ENCODE measurements around the gene SELPLG.

Gene SELPLG

DNA sequence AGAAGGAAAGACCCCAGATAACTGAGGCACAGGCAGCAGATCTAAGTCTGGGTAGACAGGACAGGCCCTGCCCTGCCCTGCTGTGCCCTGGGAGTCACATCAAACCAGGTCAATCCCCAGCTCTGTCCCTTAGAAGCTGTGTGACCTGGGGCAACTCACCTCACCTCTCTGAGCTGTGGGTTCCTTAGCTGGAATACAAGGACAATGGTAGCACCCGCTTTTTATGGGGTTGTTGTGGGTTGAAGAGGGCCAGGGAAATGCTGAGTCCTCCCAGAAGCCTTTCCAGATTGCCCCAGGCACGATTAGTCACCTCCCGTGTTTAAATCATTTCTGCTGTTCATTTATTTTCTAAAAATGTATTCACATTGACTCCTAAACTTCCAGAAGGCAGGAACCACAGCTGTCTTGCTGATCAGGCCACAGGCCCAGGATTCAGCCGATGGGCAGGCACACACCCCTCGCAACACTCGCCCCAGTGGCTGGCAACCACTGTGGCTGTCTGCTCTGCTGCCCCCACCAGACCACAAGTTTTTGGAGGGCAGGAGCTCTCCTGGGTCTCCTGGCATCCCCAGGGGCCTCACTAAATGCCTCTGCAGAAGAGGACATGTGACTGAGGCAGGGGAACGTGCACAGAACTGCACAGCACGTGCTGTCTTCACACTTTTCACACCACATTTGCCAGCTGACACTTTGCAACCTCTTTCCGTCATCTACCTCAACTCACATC lies 3.0 kb downstream of the SELPLG start:
- no peak overlapping the region for H3K4me3 ChIP-seq (ENCODE audit: low read depth, low read length)
- in situ Hi-C loops (cut with HindIII; ENCODE audit: low sequenced_read_pairs): no loop called here
- no peak for DNase-seq (ENCODE audit: low read depth, low spot score)
- TF ChIP-seq, protein P1, sequence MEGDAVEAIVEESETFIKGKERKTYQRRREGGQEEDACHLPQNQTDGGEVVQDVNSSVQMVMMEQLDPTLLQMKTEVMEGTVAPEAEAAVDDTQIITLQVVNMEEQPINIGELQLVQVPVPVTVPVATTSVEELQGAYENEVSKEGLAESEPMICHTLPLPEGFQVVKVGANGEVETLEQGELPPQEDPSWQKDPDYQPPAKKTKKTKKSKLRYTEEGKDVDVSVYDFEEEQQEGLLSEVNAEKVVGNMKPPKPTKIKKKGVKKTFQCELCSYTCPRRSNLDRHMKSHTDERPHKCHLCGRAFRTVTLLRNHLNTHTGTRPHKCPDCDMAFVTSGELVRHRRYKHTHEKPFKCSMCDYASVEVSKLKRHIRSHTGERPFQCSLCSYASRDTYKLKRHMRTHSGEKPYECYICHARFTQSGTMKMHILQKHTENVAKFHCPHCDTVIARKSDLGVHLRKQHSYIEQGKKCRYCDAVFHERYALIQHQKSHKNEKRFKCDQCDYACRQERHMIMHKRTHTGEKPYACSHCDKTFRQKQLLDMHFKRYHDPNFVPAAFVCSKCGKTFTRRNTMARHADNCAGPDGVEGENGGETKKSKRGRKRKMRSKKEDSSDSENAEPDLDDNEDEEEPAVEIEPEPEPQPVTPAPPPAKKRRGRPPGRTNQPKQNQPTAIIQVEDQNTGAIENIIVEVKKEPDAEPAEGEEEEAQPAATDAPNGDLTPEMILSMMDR (IDR thresholded peaks at IDR 0.05; ENCODE audit: low read depth, low read length): no peak

DNA sequence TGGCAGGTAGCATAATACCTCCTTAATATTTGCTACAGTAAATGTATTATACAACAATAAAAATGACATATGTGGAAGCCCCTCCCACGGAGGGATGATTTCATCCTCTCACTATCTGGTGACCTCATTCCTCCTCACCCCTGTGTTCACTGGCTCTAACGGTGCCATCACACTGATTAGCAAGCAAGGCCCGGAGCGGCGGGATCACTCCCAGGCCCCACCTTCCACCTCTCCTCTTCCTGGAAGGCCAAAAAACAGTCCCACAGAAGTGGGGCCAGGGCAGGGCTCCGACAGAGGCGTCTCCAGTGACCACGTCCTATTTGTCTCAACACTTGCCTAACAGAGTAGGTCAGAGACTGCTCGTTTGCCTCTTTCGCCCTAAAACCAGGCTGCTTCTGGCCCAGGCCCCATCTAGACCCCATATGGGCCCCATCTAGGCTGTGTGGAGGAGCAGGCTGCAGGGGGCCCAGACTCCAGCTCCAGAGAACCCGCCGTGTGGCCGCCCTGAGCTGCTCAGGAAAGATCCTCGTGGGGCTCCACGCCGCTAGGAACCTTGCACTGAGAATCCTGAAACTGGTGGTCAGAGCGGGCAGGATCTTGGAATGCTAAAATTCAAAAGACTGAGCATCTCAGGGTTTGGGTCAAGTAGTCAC lies 3.7 kb downstream of the SELPLG start:
- in situ Hi-C loops (cut with HindIII; ENCODE audit: low sequenced_read_pairs): no loop called here
- TF ChIP-seq, protein P1 (IDR thresholded peaks at IDR 0.05; ENCODE audit: low read depth, low read length): no peak
- DNase-seq (ENCODE audit: low read depth, low spot score): peak; percentile 75
- no peak overlapping the region for H3K4me3 ChIP-seq (ENCODE audit: low read depth, low read length)

DNA sequence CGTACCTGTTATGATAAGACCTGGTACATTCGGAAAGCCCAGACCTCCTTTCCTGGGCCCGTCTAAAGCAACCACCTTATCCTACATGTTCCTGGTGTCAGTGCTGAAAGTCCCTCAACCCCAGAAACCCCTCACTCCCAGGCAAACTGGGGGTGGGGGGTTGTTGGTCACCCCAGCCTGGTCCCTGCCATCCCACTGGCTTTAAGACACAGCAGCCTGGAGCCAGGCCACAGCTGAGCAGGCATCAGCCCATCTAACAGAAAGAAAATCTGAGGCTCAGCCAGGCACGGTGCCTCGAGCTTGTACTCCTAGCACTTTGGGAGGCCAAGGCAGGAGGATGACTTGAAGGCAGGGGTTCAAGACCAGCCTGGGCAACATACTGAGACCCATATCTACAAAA lies 4.5 kb downstream of the SELPLG start:
- in situ Hi-C loops (cut with HindIII; ENCODE audit: low sequenced_read_pairs): no loop called here
- TF ChIP-seq, protein P1 (IDR thresholded peaks at IDR 0.05; ENCODE audit: low read depth, low read length): no peak
- H3K4me3 ChIP-seq (ENCODE audit: low read depth, low read length): no peak overlapping the region
- DNase-seq (ENCODE audit: low read depth, low spot score): no peak

DNA sequence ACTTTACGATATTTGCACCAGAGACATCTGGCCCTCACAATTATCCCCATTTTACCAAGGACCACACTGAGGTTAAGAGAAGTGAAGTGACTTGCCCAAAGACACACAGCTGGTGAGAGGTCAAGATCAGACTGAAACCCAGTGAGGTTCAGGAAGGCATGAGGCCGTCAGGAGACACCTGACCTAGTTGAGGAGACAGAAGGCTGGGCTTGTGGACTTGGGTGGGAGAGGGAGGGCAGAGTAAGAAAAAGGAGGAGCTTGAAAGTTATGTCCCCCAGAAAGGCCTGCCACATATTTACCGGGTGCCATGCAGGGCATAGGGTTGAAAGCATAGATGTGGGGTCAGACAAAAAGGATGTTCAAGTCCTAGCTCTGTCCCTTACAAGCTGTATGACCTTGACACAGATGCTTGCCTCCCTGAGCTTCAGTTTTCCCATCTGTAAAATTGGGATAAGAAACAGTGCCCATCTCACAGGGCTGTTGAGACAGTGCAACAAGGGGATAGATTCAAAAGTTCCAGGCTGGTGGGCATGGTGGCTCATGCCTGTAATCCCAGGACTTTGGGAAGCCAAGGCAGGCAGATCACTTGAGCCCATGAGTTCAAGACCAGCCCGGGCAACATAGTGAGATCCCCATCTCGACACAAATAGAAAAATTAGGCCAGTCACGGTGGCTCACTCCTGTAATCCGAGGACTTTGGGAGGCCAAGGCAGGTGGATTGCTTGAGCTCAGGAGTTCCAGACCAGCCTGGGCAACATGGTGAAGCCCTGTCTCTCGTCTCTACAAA lies 6.4 kb downstream of the SELPLG start:
- TF ChIP-seq, protein P1 (IDR thresholded peaks at IDR 0.05; ENCODE audit: low read depth, low read length): no peak
- no peak overlapping the region for H3K4me3 ChIP-seq (ENCODE audit: low read depth, low read length)
- in situ Hi-C loops (cut with HindIII; ENCODE audit: low sequenced_read_pairs): no loop called here
- DNase-seq (ENCODE audit: low read depth, low spot score): no peak

DNA sequence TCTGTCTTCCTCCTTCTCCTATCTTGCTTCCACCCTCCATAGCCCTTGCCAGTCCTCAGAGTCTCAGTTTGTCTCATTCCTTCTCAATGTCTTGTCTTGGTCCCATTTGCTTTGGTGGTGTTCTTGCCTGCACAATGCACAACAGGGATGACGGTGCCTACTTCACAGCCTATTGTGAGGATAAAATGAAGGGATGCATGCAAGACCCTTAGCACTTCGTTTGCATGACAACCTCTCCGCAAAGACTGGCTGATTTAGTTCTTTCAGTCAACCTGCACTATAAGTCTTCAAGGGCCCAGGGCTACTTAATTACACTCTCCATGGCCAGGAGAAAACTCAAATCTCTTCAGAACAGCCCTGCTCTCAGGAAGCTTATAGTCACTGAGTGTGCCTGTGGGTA lies 8.5 kb downstream of the SELPLG start:
- DNase-seq (ENCODE audit: low read depth, low spot score): no peak
- in situ Hi-C loops (cut with HindIII; ENCODE audit: low sequenced_read_pairs): no loop called here
- TF ChIP-seq, protein P1 (IDR thresholded peaks at IDR 0.05; ENCODE audit: low read depth, low read length): no peak
- H3K4me3 ChIP-seq (ENCODE audit: low read depth, low read length): no peak overlapping the region

DNA sequence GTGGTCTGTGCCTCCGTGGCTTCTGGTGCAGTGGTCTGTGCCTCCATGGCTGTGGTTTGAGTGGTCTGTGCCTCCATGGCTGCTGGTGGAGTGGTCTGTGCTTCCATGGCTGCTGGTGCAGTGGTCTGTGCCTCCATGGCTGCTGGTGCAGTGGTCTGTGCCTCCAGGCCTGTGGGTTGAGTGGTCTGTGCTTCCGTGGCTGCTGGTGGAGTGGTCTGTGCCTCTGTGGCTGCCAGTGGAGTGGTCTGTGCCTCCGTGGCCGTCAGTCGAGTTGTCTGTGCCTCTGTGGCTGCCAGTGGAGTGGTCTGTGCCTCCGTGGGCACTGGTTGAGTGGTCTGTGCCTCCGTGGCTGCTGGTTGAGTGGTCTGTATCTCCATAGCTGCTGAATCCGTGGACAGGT lies 10.1 kb downstream of the SELPLG start:
- in situ Hi-C loops (cut with HindIII; ENCODE audit: low sequenced_read_pairs): no loop called here
- TF ChIP-seq, protein P1 (IDR thresholded peaks at IDR 0.05; ENCODE audit: low read depth, low read length): no peak
- no peak overlapping the region for H3K4me3 ChIP-seq (ENCODE audit: low read depth, low read length)
- DNase-seq (ENCODE audit: low read depth, low spot score): no peak
